ENCODE results near the gene HMCN1.

GRCh38 chr1:185768371-185768770 lies 34.2 kb downstream of the HMCN1 start:
- TF ChIP-seq, protein P1, sequence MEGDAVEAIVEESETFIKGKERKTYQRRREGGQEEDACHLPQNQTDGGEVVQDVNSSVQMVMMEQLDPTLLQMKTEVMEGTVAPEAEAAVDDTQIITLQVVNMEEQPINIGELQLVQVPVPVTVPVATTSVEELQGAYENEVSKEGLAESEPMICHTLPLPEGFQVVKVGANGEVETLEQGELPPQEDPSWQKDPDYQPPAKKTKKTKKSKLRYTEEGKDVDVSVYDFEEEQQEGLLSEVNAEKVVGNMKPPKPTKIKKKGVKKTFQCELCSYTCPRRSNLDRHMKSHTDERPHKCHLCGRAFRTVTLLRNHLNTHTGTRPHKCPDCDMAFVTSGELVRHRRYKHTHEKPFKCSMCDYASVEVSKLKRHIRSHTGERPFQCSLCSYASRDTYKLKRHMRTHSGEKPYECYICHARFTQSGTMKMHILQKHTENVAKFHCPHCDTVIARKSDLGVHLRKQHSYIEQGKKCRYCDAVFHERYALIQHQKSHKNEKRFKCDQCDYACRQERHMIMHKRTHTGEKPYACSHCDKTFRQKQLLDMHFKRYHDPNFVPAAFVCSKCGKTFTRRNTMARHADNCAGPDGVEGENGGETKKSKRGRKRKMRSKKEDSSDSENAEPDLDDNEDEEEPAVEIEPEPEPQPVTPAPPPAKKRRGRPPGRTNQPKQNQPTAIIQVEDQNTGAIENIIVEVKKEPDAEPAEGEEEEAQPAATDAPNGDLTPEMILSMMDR (IDR thresholded peaks at IDR 0.05) = no peak
- no peak for TF ChIP-seq ZFX (IDR thresholded peaks at IDR 0.05; ENCODE audit: borderline replicate concordance)

Data from 22Rv1 (cell line).